Choroid plexus epithelial cell (primary cell): ENCODE results near the gene C12orf60.
"Not testable (repeated sequence)": the region's sequence is repeated elsewhere in the genome, so short reads cannot be mapped to it uniquely, and the experiment has no call there.

Source experiments
- DNase-seq: peaks from one replicate; pipeline ENCODE4 v3.0.0-alpha.2; 2010; ENCODE audit warnings: low read depth
- H3K4me3 ChIP-seq: 2 replicates; pipeline ENCODE4 v1.5.1; 2011; ENCODE audit warnings: low read depth, mild to moderate bottlenecking, control low read depth, low read length, moderate library complexity
- CTCF ChIP-seq: conservative IDR thresholded peaks from 2 replicates; pipeline ENCODE4 v1.5.1; 2011; ENCODE audit warnings: low read depth, mild to moderate bottlenecking, control low read depth, inconsistent platforms, low read length, moderate library complexity

Gene C12orf60, protein sequence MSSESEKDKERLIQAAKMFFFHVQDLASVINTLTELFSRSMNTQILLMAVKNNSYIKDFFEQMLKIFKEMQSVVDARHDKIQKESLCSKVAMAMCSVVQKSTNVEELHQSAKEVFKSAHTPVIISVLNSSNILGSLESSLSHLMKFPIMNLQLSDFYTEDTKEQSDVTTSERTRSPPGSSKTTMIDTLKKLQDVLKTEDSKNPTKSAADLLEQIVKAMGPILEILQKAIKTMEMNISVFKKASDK

DNA sequence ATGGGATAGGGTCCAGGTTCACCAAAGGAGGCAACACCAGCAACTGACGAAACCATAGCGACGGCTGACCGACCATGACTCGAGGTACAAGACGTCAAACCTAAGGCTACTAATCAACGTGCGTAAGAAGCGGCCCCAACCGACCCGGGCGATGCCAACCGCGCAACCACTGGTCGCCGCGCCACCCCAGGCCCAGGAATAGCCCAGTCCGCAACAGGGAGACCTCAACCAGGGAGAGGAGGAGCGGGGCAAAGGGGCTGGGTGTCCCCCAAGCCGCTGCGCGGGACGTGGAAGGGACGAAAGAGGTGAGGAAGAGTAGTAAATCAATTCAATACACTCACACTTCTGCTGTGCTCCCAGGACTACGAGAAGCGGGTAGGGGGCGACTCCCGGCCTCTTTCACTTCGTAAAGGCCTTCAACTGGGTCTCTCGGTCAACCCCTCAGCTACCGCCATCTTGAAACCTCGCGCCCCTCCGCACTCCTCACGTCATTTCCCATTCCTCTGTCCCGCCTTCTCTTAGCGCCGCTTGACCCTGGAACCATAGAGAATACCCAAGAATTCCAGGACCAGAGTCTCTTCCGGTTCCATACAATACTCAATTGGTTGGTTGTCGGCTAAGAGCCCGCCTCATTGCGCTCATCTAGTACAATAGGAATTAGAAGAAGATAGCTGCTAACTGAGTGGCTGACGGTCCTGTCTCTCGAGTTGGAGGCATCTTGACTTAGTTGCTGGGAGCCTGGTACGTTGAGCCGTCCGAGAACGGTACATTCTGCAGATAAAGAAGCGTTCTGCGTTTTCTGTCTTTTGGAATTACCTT, at the start of gene C12orf60, which contains the start of gene WBP11:
Gene C12orf60, plus strand, starts transcription at position 660 of the 819 bp plus-strand sequence. CDS start 19,266 bp downstream, outside the sequence.
Gene WBP11, minus strand, starts transcription at position 468 of the 819 bp plus-strand sequence. CDS start 2,095 bp downstream, outside the sequence.
- TF ChIP-seq CTCF: no peak
- H3K4me3 ChIP-seq: peak within 1 kb of the TSS; percentile 93
- peak; percentile 100 for DNase-seq

DNA sequence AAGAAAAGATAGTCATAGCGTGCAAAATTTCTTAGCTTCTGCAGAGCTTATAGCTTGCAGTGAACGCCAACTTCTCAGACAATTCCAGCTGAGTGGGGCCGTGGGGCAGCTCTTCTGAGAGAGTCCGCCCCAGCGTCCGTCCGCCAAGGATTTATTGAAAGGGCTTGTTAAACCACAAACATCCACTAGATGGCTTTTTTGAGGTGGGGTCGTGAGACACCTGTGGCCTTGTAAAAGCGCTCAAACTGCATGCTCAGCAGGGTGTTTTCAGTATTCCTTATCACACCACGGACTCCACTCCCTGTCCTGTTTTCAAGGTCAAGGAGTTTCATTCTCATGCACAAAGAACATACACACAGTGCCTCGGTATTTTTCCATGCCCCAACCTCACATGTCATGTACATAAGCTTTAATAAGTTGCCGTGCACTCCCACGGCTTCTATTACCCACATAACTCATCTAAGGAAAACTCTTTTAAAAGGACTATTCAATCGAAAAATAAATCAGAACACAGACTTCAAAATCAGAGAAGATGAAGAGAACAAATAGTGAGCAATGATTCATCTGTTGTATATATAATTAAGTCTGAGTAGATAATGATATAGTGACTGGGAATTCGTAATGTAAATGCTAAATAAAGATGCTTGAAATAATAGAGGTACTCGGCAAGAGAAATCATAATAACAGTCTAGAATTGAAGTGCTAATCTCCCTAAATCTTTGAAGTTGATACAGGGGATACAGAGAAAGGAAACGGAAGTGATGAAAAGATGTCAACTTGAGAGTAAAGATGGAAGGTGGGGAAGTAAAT, 46.9 kb upstream of the C12orf60 start:
- TF ChIP-seq CTCF: peak; percentile 69
- DNase-seq: peak; percentile 34
- no peak overlapping the region for H3K4me3 ChIP-seq

GRCh38 chr12:14759711-14760280, 43.7 kb upstream of the C12orf60 start:
- not testable (repeated sequence) for H3K4me3 ChIP-seq, DNase-seq

DNA sequence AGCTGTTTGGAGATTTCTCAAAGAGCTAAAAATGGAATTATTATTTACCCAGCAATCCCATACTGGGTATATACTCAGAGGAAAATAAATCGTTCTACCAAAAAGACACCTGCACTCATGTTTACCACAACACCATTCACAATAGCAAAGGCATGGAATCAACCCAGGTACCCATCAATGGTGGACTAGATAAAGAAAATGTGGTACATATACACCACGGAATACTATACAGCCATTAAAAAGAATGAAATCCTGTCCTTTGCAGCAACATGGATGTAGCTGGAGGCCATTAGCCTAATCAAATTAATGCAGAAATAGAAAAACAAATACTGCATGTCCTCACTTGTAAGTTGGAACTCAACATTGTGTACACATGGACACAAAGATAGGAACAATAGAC, 38.1 kb upstream of the C12orf60 start:
- no peak for DNase-seq
- TF ChIP-seq CTCF: no peak
- no peak overlapping the region for H3K4me3 ChIP-seq

GRCh38 chr12:14766020-14766419, 37.5 kb upstream of the C12orf60 start:
- H3K4me3 ChIP-seq, DNase-seq: not testable (repeated sequence)

DNA sequence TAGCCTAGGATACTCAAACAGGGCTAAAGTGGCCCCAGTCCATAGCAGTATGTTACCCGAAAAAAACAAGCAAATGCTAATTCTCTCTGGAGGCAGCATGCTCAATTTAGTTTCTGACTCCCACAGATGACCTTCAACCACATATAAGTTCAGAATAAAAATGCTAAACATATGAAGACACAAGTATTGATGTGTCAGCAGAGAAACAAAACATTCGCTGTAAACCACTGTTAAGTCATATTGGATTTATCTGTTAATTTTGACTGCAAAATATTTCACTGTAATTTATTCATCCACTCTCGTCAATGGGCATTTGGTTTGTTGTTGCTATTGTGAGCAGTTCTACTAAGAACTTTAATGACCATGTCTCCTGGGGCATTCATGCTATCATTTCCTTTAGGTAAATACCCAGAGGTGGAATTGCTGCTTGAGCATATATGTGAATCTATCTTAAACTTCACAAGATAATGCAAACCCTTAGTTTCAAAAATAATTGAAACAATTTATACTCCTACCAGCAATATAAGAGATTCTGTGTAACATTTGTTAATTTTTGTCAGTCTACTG, 36.7 kb upstream of the C12orf60 start:
- no peak for TF ChIP-seq CTCF
- no peak overlapping the region for H3K4me3 ChIP-seq
- no peak for DNase-seq

GRCh38 chr12:14767617-14768016, 35.9 kb upstream of the C12orf60 start:
- TF ChIP-seq CTCF: no peak
- no peak for DNase-seq
- H3K4me3 ChIP-seq: no peak overlapping the region
